Stimulated activated CD8-positive, alpha-beta memory T cell treated with anti-CD3 and anti-CD28 coated beads, Interleukin-12 subunit alpha, Interleukin-12 subunit beta, amount 100 ng/mL, for 4 hours (primary cell): ENCODE data around the gene MED13L.

Source experiments
- DNase-seq: peaks from one replicate; pipeline ENCODE4 v3.0.0-alpha.2; 2020; ENCODE audit warnings: low read depth

The MED13L gene

DNA sequence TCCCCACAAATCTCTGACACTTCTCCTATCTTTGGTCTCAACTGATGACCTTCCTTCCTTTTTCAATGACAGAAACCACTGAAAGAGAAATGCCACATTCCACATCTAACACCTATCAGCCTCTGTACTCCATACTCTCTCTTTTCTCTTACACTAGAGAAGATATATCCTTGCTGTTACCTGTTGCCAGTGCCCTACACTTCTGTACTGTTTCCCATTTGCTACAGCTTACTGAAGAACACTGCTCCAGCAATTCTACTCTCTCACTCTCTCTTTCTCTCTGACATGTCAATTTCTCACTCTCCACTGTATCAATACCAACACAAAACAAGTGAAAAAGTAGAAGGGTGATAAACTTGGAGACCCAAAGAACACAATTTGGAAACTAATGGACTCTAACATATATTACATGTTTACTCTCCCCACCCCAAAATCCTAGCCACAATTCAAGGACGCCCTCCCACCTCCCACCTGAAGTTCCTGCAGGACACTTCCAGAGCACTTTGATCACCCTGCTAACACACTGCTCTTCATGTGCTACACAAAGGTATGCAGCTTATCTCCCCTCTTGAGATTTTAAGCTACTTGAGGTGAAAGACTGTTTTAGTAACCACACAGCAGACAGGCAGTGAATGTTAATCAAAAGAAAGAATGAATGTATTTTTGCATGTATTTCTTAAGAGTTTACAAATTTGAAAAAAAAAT is 95.0 kb downstream of the MED13L start:
- no peak for DNase-seq

DNA sequence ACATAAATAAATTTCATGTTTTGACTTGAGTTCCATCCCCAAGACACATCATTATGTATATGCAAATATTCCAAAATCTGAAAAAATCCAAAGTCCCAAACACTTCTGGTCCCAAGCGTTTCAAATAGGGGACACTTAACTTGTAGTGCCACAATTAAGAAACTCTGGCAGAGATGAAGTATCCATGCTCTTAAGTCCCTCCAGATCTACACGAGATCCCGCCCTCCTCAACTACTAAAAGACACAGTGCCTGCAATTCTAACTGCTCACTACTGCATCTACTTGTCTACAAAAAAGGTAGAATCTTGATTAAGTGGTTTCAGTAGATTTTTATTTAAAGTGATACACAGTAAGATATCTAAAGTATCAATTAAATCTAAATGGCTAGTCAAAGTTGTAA is 97.0 kb downstream of the MED13L start:
- no peak for DNase-seq

DNA sequence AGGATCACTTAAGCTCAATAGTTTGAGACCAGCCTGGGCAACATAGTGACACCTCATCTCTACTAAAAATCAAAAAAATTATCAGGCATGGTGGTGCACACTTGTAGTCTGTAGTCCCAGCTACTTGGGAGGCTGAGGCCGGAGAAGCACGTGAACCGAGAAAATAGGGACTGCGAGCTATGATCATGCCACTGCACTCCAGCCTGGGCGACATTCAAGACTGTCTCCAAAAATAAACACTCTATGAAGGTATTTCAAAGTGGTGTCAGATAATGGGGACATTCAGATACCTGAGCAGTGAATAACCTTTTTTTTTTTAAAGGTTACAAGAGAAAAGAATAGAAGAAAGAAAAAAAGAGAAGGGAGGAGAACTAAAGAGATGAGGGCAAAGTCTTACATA is 98.1 kb downstream of the MED13L start:
- no peak for DNase-seq

DNA sequence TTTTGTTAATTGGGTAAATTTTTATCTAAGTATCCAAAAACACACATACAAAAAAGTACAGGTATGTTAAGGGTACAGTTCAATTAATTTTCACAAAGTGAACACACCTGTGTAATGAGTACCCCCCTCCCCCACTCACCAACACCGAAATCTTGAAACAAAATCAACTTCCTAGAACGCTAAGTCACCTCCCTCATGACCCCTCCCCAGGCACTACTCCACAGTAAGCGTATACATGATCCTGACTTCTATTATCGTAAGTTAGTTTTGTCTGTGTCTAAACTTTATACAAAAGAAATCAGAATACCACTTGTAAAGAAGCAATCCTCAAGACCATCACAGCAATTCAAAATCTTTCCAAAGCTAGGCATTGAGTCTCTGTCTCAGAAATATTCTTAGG is 100.5 kb downstream of the MED13L start:
- DNase-seq = no peak

DNA sequence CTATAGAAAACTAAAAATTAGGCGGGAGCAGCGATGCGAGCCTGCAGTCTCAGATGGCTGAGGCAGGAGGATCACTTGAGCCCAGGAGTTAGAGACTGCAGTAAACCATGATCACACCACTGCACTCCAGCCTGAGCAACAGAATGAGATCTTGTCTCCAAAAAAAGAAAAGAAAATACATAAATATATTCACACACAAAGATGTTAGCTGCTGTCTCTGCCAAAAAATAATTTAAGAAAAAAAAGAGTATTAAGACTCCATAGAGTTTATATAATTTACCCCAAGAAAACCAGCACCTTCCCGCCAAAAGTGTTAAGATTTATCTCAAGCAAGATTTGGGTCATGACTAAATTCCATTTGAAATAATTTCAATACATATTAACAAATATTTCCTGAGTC is 102.6 kb downstream of the MED13L start:
- DNase-seq = no peak

DNA sequence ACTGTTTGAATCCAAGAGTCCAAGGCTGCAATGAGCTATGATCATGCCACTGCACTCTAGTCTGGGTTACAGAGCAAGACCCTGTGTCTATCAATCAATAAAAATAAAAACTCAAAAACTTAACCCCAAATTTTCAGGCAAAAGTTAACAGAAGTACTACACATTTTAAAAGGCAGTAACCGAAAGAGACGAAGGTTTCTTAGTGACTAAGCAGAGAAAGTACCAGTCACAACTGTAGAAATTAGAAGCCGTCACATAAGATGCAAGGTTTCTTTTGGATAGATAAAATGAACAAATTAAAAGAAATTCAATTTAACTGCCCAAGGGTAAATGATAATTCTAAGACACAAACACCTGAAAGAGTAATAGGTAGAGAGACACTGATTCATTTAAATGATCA is 103.5 kb downstream of the MED13L start:
- no peak for DNase-seq

DNA sequence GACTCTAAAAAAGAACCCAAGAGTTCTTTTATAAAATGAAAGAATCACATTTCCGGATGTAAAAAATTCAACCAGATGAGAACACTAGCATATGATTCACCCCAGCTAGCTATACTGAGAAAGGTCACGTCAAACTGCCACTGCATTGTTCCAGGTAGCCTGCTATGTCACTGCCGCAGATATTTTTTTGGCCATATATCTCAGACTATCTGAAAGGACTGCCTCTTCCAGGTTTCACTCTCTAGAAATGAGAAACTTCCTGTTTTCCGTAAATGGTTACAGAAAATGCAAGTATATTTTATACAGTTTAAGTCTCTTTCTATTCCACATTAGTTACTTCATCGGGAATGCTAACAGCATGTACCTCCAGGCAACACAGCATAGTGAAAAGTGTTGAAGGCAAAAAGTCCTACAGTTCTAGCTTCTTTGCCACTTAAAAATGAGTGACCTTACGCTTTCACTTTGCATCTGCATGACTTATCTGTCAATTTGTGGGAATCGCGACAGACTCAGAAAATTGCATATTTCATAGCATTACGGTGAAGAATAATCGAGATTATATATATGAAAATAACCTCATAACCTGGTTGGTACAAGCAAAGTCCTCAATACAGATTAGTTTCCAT is 105.2 kb downstream of the MED13L start:
- DNase-seq = no peak

DNA sequence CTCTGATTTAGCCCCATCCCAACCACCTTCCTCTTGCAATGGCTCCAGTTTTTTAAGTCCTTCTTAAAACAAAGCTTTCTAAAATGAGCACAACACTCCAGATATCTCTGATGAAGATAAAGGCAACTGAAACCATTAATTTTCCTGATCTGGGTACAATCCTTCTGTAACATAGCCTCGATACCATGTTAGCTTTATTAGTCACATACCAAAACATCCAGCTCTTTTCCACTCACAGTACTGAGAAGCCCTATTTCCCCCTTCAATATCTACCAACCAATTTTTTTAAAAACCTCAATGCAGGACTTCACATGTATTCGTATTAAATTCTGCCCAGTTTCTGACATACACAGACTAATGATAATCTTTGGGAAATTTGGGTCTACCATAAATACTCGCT is 105.9 kb downstream of the MED13L start:
- no peak for DNase-seq

DNA sequence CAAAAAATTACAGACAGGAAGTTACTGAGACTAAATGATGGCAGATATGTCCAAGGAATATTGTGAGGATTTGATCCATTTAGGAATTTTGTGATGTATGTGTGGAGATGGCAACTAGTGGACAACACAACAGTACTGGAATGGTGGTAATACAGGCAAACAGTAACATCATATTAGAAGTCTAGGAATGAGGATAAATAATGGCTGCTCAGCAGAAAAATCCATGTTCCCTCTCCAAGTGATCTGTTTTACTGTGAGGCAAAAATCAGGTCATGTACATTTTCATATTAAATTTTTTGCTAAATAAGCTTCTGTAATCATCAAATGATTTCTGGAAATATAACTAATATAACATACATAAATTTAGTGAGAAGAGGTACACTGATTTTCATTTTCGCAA is 108.4 kb downstream of the MED13L start:
- no peak for DNase-seq

DNA sequence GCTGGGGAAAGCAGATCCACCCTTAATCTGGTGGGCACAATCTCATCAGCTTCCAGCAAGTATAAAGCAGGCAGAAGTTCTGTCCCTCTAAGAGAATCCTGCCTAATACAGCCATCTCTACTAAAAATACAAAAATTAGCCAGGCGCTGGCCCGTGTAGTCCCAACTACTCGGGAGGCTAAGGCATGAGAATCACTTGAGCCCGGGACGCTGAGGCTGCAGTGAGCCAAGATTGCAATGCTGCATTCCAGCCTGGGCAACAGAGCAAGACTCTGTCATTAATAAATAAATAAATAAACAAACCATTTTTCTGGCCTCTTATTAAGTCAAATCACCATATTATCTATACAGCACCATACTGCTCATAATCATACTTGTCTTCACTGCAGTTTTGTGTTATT is 111.2 kb downstream of the MED13L start:
- DNase-seq = no peak

DNA sequence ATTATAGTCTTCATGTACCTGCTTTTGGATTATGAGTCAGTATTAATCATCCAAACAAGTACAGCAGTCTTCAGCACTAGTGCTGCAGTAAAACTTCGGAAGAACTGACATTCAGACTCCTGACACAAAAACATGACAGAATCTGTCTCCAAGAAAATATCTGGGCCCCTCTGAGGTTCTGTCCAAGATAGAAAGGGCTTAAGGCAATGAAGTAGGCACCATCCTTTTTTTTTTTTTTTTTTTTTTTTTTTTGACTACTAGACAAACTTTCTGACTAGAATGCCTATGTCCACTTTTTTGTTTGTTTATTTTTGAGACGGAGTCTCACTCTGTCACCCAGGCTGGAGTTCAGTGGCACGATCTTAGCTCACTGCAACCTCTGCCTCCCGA is 112.5 kb downstream of the MED13L start:
- DNase-seq = no peak

DNA sequence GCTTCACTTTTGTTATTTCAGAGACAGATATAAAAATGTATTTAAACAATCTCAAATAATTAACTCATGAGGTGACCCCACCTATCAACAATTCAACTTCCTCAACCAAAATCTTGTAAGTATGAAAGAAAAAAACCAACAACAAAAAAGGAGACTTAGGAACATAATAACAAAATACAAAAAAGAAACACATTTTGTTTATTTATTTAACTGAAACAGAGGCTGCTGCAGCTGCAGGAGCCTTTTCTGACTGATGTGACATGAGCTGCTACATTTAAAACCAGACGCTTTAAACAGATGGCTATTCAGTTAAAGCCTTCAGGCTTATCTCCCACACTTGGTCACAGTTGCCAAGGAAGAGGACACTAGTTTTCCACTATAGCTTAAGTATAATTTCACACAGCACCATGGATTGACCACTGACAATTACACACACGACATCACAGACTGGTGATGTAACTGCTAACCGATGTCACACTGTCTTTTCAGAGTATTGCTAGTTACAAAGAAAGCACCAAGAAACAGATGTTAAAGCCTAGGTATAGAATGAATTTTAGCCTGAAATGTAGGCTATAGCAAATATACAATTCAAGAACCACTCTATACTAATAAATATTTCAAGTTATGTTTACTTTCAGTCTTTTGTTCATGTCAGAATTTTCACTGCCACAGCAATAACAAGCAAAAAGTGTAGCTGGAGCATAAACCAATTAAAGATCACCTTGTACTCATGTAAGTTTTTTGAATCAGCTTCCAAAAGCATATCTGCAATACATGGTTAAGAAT is 113.0 kb downstream of the MED13L start:
- no peak for DNase-seq

DNA sequence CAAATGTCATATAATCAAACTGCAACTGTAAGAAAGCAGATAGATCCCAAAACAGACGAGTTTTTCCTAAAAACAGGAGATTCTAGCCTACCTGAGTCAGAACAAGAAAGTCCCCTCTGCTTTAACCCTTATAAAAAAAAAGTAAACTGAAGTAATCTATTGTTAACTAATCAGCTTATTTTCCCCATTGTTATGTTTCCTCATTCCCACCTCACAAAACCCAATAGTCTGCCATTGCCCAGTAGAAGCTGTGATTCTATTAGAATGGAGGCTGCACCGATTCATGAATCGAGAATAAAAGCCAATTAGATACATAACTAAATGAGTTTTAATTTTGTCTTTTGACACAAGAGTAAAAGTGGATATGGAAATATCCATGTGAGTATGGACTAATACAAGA is 115.4 kb downstream of the MED13L start:
- DNase-seq = no peak

DNA sequence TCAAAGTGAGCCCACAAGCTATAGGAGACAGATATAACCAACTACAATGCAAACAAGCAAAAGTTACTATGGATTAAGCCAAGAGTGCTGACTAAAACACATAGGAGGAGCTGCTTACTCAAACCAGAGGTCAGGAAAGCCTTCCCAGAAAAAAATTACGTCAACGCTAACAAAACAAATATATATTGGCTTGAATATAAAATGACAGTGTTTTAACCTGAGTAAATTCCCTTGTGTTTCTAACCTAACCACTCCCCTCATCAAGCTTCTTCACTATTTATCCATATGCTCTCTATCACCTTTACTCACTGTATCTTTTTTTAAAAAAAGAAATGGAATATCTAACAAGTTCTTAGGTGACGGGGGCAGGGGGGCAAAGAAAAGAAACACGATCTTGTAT is 115.9 kb downstream of the MED13L start:
- no peak for DNase-seq

DNA sequence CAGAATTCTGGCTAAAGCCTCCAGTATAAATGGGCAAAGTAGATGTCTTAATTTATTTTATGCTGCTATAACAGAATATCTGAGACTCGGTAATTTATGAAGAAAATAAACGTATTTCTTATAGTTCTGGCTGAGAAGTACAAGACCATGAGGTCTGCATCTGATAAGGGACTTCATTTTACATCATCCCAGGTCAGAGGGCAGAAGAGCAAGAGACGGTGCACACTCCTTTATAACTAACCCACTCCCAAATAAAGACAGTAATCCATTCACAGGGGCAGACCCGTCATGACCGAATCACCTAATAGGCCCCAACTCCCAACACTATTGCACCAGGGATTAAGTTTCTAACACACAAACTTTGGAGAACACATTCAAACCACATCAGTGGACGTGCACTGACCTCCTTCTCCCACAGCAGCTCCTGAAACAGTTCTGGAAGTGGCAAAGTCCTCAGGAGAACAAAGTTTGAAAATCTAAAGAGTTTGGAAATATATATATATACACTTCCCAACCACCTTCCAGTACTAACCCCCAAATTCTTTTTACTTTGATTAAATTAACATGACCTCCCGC is 116.5 kb downstream of the MED13L start:
- no peak for DNase-seq

DNA sequence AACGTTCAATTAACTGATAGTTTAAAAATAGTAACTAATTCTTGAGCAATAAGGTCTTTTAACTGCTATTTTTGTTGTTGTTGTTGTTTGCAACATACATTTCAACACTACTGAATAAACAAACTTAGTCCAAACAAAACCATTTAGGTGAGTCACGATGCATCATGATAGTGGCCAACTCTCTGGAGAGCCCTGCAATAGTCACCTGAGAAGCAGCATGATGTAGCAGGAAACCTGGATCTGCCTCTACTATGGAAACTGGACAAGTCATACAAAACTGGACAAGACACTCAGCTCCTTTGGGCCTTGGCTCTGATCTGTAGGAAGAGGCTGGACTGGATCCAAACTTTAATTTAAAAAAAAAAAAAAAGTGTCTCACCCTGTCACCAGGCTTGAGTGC is 117.3 kb downstream of the MED13L start:
- no peak for DNase-seq

DNA sequence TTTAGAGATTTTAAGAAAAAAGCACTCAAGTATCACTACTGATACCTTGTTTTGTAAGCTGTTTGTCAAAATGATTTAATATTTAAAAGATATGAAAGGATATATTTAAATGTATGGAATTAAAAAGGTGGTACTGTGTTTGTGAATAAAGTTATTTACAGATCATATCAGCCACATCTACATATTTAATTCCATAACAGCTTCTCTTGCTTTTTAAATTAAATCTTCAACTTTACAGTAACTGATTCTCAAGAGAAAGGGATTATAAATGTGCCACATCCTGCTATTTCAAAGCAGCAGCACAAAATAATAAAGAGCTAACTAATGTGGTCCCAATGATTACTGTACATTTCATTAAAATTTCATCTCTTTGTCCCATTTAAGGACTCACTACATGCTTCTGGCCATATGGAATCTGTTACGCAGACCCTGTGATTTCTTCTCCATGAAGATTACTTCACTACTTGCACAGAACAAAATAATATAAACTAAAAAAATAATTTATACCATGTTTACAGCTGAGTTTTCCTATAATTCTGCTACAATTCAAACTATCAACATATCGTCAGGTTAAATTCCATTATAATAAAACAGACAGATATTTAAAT is 117.8 kb downstream of the MED13L start:
- DNase-seq = no peak

DNA sequence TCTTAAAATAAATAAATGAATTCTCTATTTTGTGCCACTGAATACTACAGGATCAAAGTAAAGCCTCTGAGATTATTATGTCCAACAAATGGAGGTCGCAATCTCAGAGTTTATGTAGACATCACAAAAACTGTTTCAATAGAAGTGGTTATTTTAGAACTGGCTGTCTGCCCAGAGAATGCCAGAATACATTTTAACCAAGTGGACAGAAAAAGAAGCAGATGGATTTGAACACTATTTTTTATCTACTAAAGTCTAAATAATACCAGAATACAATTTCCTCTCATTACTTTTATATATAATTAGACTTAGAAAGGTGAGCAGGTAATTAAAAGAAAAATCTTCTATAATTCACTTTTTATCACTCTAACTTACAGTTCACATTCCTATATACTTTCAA is 118.3 kb downstream of the MED13L start:
- DNase-seq = no peak

DNA sequence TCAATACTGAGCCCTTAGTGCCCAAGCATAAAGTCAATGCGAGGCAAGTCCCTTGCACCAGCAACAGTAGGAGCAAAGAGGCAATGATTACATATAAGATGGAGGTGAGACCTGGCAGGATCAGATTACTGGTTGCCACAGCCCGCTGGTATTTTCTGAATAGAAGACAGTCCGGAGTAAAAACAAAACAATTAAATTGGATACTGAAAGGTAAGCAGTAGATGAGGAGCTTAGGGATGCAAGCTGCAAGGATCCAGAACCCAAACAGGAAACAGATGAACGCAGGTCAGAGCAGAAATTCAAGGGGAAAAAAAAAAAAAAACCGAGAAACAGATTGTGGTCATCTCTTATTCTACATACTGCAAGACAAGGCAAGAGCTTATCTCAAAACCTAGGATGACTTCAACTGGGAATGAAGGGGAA is 119.6 kb downstream of the MED13L start:
- no peak for DNase-seq

DNA sequence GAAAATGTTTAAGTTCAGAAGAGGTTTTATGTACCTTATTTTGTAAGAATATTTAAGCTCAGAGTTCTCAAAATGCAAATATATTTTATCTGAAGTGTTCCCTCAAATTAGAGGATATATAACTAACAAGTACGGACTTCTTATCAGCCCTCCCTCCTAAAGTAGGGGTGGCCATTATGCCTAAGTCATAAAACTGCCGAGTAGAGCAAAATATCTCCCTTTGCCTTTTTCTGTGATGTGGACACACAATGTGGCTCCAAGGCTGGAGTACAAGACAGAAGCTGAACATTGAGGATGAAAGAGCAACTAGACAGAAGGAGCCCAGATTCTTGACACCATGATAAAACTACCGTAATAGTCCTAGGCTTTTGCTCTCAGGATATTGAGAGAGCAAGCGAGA is 120.9 kb downstream of the MED13L start:
- DNase-seq = no peak

DNA sequence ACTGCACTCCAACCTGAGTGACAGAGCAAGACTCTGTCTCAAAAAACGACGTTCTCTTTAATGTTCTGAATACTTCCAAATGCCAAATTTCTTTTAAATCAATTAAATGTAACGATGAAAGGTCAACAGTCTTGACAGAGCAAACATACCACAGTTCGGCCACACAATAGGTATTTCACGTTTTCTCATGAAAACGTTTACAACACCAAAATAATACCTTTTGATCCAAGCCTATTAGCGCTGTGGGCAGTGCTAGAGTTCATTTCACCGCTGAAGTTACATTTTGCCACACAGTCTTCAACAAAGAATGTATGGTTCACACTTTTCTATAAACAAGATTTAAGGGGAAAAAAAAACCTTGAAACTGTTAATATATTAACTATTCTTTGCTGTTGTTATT is 122.1 kb downstream of the MED13L start:
- no peak for DNase-seq

DNA sequence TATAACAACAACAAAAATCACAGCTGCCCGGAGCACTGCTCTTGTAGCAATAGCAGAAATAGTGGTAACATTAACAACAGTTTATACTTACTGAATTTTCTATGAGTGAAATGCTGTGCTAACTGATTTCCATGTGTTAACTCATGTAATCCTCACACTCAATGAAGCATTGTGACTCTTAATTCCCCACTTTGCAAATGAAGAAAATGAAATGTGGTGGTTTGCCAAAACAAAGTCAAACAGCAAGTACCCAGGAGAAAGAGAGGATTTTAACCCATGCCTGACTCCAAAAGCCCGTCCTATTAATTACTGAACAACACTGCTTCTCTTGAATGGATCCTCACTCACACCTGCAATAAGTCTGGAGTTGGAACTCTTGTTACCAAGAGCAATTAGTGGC is 123.5 kb downstream of the MED13L start:
- no peak for DNase-seq

DNA sequence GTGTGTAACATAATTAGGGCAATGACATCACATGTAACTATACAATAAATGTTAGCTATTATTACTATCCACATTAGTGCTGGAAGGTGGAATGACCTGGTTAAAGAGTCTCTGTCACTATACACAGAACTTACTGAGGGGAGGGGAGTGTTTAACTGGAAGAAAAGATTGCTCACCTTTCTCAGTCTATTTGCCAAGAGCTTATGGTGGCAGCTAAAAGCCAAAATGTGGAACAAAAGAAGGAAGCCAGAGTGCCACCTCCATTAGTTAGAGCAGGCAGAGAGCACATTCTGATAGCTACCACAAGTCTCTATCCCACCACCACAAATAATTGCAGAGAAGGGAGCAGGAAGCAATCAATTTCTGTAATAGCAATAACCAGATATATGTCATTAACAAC is 124.4 kb downstream of the MED13L start:
- no peak for DNase-seq
